ENCODE data around the gene SUPT7L. TPM values are rescaled to one million over a fixed set of nuclear protein-coding genes. Genes with fewer than 3 reads are reported as not detected.
"Not testable (repeated sequence)": the region's sequence is repeated elsewhere in the genome, so short reads cannot be mapped to it uniquely, and the experiment has no call there.

SUPT7L gene
- total and polyA plus RNA-seq, 2 of the 13 experiments (the other 11 are each of a cell fraction or from before 2014, with no cell fraction given) = 32.9 to 77.5 TPM

- H3K27ac ChIP-seq (ENCODE audit: extremely low read length, insufficient read depth, low read length) = no peak overlapping the region
- no peak for ATAC-seq
- no peak for FAIRE-seq
- H3K79me2 ChIP-seq (ENCODE audit: insufficient read depth, low read length) = no peaks in the 10 kb centered on the region
- H3K4me2 ChIP-seq (ENCODE audit: low read depth, low read length) = no peak overlapping the region
- no peak overlapping the region for H3K4me3 ChIP-seq (replicated peaks in 1 of 3; ENCODE audit: insufficient read depth in 1 of 3, low read depth in 2 of 3, low read length in 3 of 3)
- WGBS (ENCODE audit: low lambda C conversion rate) = 98% methylated on average over 3 of the region's 3 CpGs
- CTCF ChIA-PET (ENCODE audit: low intra/inter-chr PET ratio, low total read pairs) = no interaction called here
- H3K9me3 ChIP-seq (ENCODE audit: low read length) = no peaks in the 10 kb centered on the region
- no peak for DNase-seq (ENCODE audit: low spot score)
- peaks cover 8 to 64% of the 10 kb centered on the region in 2 experiments for H3K36me3 ChIP-seq (replicated peaks in 1 of 2; ENCODE audit: control insufficient read depth in 1 of 2, insufficient read depth in 2 of 2, low read length in 2 of 2)
- H2AFZ ChIP-seq (ENCODE audit: low read length) = no peak overlapping the region
- H4K20me1 ChIP-seq (ENCODE audit: insufficient read depth, low read length) = no peaks in the 10 kb centered on the region
- TF ChIP-seq ATF1 (CRISPR knock-in tag; IDR thresholded peaks at IDR 0.05) (no peak), ZNF543 (CRISPR knock-in tag; IDR thresholded peaks at IDR 0.05) (no peak), HMG20B (CRISPR knock-in tag; conservative IDR thresholded peaks at IDR 0.05) (no peak), ZNF33B (CRISPR knock-in tag; IDR thresholded peaks at IDR 0.05) (no peak), ZFYVE20 (CRISPR knock-in tag; IDR thresholded peaks at IDR 0.05; ENCODE audit: borderline replicate concordance, low read depth) (no peak), MAFF (IDR thresholded peaks at IDR 0.05; ENCODE audit: low read depth, low read length) (peak; percentile 71), POGK (CRISPR knock-in tag; conservative IDR thresholded peaks at IDR 0.05) (no peak), USF2 (IDR thresholded peaks at IDR 0.05; ENCODE audit: low read depth, low read length) (no peak), USF2 (CRISPR knock-in tag; IDR thresholded peaks at IDR 0.05; ENCODE audit: borderline replicate concordance) (no peak), MAFK (conservative IDR thresholded peaks at IDR 0.05 in 1 of 2, IDR thresholded peaks at IDR 0.05 in 1 of 2; ENCODE audit: low read length in 2 of 2) (peak; percentile 48 to 81; a peak in 2 of 4 replicates), ZBTB26 (CRISPR knock-in tag; IDR thresholded peaks at IDR 0.05; ENCODE audit: borderline replicate concordance) (no peak), ZNF143 (CRISPR knock-in tag; IDR thresholded peaks at IDR 0.05) (no peak), TOE1 (CRISPR knock-in tag; IDR thresholded peaks at IDR 0.05) (no peak), NFE2L1 (CRISPR knock-in tag; IDR thresholded peaks at IDR 0.05; ENCODE audit: borderline replicate concordance) (no peak)
- H3K9ac ChIP-seq (ENCODE audit: insufficient read depth, low read depth, low read length) = no peak overlapping the region
- in situ Hi-C loops (cut with HindIII; ENCODE audit: extremely low pct_ligation_motif_present, low pct_unique_long_range_greater_than_20kb) = no loop called here
- intact Hi-C loops (cut with micrococcal nuclease; ENCODE audit: unreplicated experiment) = no loop called here
- no peaks in the 10 kb centered on the region for H3K27me3 ChIP-seq (ENCODE audit: control insufficient read depth in 1 of 2, insufficient read depth in 2 of 2, low read length in 2 of 2)
- BruUV-seq (replicated peaks) = no TSS peak
- POLR2A ChIA-PET = no interaction called here
- H3K4me1 ChIP-seq (ENCODE audit: insufficient read depth, low read length) = peaks cover 11% of the 10 kb centered on the region
Observed at GRCh38 chr2:27685577-27685976, 22.2 kb upstream of the SUPT7L start.

- H2AFZ ChIP-seq (ENCODE audit: low read length); H3K9ac ChIP-seq (ENCODE audit: insufficient read depth, low read depth, low read length); DNase-seq (ENCODE audit: low spot score); FAIRE-seq; H3K9me3 ChIP-seq (ENCODE audit: low read length); H3K4me3 ChIP-seq (replicated peaks in 1 of 3; ENCODE audit: insufficient read depth in 1 of 3, low read depth in 2 of 3, low read length in 3 of 3); ATAC-seq; BruUV-seq (replicated peaks); H4K20me1 ChIP-seq (ENCODE audit: insufficient read depth, low read length); intact Hi-C loops (cut with micrococcal nuclease; ENCODE audit: unreplicated experiment); POLR2A ChIA-PET; H3K27ac ChIP-seq (ENCODE audit: extremely low read length, insufficient read depth, low read length); in situ Hi-C loops (cut with HindIII; ENCODE audit: extremely low pct_ligation_motif_present, low pct_unique_long_range_greater_than_20kb); H3K4me2 ChIP-seq (ENCODE audit: low read depth, low read length); H3K27me3 ChIP-seq (ENCODE audit: control insufficient read depth in 1 of 2, insufficient read depth in 2 of 2, low read length in 2 of 2); H3K79me2 ChIP-seq (ENCODE audit: insufficient read depth, low read length): not testable (repeated sequence)
- Histone ChIP-seq H3K4me1 (ENCODE audit: insufficient read depth, low read length) (peaks cover 11% of the 10 kb centered on the region), H3K36me3 (replicated peaks in 1 of 2; ENCODE audit: control insufficient read depth in 1 of 2, insufficient read depth in 2 of 2, low read length in 2 of 2) (peaks cover 10 to 68% of the 10 kb centered on the region in 2 experiments)
- CTCF ChIA-PET (ENCODE audit: low intra/inter-chr PET ratio, low total read pairs) = interaction anchor here (3.3 kb wide), 1 partner anchor 712 kb away, joined by 13 read pairs; no protein-coding TSS in a partner anchor
- 96% methylated on average over 1 of the region's 1 CpG for WGBS (ENCODE audit: low lambda C conversion rate)
Observed at GRCh38 chr2:27685006-27685405, 21.6 kb upstream of the SUPT7L start.
